NT2/D1 (cell line): Measurements from ENCODE around the gene CCSER1.

Experiments used
- SUZ12 ChIP-seq: IDR thresholded peaks from 2 replicates; pipeline ENCODE4 v1.6.1; 2011; ENCODE audit not compliant: insufficient read length, insufficient read depth; ENCODE audit errors: extremely low read depth
- YY1 ChIP-seq: IDR thresholded peaks from 2 replicates; pipeline ENCODE4 v1.6.1; 2011; ENCODE audit not compliant: insufficient read length, insufficient read depth
- ZNF274 ChIP-seq: IDR thresholded peaks from 2 replicates; pipeline ENCODE4 v1.6.1; 2011; ENCODE audit warnings: mild to moderate bottlenecking, low read depth, low read length

- TF ChIP-seq YY1 (no peak), SUZ12 (no peak), ZNF274 (no peak)
Measured at GRCh38 chr4:90122355-90122748, 4.8 kb upstream of the CCSER1 start.
